ENCODE results near the gene PERM1. TPM values are rescaled to one million over a fixed set of nuclear protein-coding genes. Genes with fewer than 3 reads are reported as not detected.
"Not testable (repeated sequence)": the region's sequence is repeated elsewhere in the genome, so short reads cannot be mapped to it uniquely, and the experiment has no call there.

Gene PERM1
- total RNA-seq, 1 donor from 2014 or later = not detected

DNA sequence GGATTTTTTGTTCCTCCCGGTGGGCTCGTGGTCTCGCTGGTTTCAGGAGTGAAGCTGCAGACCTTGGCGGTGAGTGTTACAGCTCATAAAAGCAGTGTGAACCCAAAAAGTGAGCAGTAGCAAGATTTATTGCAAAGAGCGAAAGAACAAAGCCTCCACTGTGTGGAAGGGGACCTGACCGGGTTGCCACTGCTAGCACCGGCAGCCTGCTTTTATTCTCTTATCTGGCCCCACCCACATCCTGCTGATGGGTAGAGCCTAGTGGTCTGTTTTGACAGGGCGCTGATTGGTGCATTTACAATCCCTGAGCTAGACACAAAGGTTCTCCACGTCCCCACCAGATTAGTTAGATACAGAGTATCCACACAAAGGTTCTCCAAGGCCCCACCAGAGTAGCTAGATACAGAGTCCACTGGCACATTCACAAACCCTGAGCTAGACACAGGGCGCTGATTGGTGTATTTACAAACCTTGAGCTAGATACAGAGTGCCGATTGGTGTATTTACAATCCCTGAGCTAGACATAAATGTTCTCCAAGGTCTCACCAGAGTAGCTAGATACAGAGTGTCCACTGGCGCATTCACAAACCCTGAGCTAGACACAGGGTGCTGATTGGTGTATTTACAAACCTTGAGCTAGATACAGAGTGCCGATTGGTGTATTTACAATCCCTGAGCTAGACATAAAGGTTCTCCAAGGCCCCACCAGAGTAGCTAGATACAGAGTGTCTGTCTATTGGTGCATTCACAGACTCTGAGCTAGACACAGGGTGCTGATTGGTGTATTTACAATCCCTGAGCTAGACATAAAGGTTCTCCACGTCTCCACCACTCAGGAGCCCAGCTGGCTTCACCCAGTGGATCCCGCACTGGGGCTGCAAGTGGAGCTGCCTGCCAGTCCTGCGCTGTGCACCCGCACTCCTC lies 35.8 kb upstream of the PERM1 start:
- intact Hi-C loops (cut with micrococcal nuclease) = not testable (repeated sequence)

- intact Hi-C loops (cut with micrococcal nuclease) = no loop called here
Observed at GRCh38 chr1:1014799-1015681, 33.1 kb upstream of the PERM1 start.

DNA sequence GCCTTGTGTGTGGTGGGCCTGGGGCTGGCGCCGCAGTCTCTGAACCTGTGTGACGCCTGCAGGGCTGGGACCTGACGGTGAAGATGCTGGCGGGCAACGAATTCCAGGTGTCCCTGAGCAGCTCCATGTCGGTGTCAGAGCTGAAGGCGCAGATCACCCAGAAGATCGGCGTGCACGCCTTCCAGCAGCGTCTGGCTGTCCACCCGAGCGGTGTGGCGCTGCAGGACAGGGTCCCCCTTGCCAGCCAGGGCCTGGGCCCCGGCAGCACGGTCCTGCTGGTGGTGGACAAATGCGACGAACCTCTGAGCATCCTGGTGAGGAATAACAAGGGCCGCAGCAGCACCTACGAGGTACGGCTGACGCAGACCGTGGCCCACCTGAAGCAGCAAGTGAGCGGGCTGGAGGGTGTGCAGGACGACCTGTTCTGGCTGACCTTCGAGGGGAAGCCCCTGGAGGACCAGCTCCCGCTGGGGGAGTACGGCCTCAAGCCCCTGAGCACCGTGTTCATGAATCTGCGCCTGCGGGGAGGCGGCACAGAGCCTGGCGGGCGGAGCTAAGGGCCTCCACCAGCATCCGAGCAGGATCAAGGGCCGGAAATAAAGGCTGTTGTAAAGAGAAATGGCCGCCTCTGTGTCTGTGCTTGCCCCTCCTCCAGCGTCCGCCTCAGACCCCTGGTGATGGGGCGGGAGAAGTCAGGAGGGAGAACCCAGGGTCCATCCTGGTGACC lies 32.2 kb upstream of the PERM1 start:
- intact Hi-C loops (cut with micrococcal nuclease) = loop anchor here (1.0 to 2.0 kb wide), 2 partner anchors 55 to 102 kb away; partner anchors contain the start of gene C1orf159

- intact Hi-C loops (cut with micrococcal nuclease) = loop anchor here (1.0 to 2.0 kb wide), 2 partner anchors 55 to 103 kb away; partner anchors contain the start of gene C1orf159
Observed at GRCh38 chr1:1013105-1013921, 31.4 kb upstream of the PERM1 start, which contains the start of gene ISG15. Gene ISG15, plus strand, starts transcription at chr1:1013497. Its CDS starts 77 bp downstream, at chr1:1013574.

GRCh38 chr1:1012736-1013104 lies 30.8 kb upstream of the PERM1 start:
- intact Hi-C loops (cut with micrococcal nuclease) = loop anchor here (1.0 to 2.0 kb wide), 2 partner anchors 56 to 104 kb away; partner anchors contain the start of gene C1orf159

DNA sequence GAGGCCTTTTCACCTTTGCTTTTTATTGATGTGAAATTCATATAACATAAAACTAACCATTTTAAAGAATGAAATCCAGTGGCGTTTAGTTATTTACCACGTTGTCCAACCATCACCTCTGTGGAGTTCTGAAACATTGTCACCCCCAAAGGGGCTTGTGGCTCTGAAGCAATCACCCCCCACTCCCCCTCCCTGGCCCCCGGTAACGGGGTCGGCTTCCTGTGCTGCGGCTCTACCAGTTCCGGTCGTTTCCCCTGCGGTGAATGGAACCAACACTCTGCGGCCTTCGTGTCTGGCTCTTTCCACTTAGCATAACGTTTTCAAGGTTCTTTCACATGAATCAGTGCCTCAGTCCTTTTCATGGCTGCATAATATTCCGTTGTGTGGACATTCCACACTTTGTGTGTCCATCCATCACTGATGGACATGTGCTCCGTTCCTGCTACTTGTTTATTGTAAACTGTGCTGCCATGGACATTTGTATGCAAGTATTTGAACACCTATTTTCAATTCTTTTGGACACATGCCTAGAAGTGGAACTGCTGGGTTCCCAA lies 29.6 kb upstream of the PERM1 start:
- intact Hi-C loops (cut with micrococcal nuclease) = no loop called here

GRCh38 chr1:1010131-1010530 lies 28.2 kb upstream of the PERM1 start:
- intact Hi-C loops (cut with micrococcal nuclease) = not testable (repeated sequence)

- intact Hi-C loops (cut with micrococcal nuclease) = no loop called here
Observed at GRCh38 chr1:1006305-1007159, 24.6 kb upstream of the PERM1 start.

DNA sequence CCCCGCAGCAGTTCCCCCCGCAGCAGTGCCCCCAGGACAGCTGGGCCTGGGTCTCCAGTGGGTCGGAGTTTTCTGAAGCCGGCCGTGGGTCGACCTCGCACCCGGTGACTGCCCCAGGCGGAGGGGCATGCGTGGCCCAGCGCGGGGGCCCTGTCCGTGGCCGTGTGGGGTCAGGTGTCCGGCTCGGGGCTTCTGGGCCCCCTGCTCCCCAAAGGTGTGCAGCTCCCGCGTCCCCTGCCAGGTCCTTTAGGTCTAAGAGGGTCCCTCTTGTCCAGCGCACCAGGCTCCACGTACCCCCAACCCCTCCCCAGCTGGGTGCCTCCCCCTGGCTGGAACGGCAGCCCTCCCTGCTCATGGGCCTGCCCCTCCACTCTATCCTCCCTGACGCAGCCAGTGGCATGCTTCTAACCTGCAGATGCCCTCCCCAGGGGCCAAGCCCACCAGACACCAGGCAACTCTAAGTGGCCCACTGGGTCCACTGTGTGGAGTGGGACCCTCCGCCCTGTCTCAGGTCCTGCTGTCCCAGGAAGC lies 23.9 kb upstream of the PERM1 start:
- intact Hi-C loops (cut with micrococcal nuclease) = no loop called here

GRCh38 chr1:1004780-1005697 lies 23.1 kb upstream of the PERM1 start:
- intact Hi-C loops (cut with micrococcal nuclease) = loop anchor here (5.0 kb wide), 1 partner anchor 57 kb away; no protein-coding TSS in a partner anchor

DNA sequence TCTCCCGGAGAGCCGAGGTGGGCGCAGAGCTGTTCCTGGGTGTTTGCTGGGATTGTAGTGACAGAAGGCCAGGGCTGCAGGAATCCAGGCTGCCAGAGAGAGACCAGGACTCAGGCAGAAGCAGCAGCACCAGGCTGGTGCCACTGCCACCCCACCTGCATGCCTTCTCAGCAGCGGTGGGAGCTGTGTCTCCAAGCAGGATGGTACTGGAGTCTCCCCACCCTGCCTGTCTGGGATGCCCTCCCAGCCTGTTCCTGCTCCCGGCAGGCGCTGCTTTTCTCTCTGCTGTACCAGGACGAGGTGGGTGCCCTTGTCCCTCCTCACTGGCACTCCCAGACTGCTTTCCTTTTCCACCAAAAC lies 22.5 kb upstream of the PERM1 start:
- intact Hi-C loops (cut with micrococcal nuclease) = loop anchor here (5.0 kb wide), 1 partner anchor 58 kb away; no protein-coding TSS in a partner anchor

- intact Hi-C loops (cut with micrococcal nuclease) = loop anchor here (5.0 kb wide), 1 partner anchor 58 kb away; no protein-coding TSS in a partner anchor
Observed at GRCh38 chr1:1003618-1004419, 21.9 kb upstream of the PERM1 start.

DNA sequence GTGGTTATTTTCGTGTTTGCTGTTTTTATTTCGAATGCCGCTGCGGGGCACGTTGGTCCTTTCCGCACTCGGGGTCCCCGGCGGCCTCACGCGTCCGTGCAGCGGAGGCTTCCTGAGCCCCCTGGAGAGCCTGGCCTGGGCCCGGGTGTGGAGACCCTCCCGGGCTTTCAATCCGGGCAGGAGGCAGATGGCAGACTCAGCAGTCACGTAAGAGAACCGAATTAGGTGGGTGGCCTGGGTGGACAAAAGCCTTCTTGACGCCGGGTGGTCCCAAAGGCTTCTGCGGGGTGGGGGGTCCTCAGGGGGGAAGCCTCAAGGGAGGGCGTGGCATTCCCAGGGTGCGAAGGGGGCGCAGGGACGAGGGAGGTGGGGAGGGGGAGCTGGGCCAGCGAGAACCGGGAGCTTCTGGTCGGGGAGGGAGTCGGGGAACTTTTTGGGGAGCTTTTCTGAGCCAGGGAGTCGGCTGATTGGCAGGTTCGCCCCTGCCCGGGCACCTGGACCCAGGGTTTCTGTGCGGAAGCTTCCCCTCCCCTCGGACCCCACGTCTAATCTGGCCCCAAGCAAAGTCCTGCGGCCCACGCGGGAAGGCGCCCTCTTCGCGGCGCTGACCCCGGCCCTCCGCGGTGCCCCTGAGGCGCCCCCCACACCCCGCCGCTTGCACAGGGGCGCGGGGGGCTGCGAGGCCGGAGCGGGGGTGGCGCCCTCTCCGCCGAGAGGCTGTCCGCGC lies 19.3 kb upstream of the PERM1 start:
- intact Hi-C loops (cut with micrococcal nuclease) = loop anchor here (5.0 kb wide), 1 partner anchor 61 kb away; no protein-coding TSS in a partner anchor

GRCh38 chr1:1000357-1001056 lies 18.6 kb upstream of the PERM1 start:
- intact Hi-C loops (cut with micrococcal nuclease) = loop anchor here (5.0 kb wide), 1 partner anchor 62 kb away; no protein-coding TSS in a partner anchor

DNA sequence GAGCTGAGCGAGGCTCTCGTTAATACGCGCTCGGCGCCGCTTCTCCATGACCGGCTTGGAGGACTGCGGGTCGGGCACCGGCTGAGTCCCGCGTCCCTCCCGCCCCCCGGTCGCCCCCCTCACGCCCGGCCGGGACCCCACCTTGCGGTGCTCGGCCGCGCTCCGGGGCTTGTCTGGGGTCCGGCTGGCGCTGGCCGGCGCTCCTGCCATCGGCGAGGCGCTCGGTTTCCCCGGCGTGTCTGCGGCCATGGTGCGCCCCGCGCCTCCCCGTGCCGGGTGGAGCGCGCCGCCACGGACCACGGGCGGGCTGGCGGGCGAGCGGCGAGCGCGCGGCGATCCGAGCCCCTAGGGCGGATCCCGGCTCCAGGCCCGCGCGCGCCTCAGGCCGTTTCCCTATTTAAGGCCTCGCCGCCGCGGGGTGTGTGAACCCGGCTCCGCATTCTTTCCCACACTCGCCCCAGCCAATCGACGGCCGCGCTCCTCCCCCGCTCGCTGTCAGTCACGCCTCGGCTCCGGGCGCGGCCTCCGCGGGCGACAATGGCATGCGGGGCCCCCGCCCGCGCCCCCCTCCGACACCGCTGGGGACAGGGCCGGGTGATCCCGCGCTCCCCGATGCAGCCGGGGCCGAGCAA lies 17.9 kb upstream of the PERM1 start, which contains the start of gene HES4:
HES4 (minus strand) TSS at position 373 of the 632 bp plus-strand sequence; CDS start at position 249, 124 bp downstream.
- intact Hi-C loops (cut with micrococcal nuclease) = loop anchor here (5.0 kb wide), 1 partner anchor 62 kb away; no protein-coding TSS in a partner anchor
